SJSA1 (cell line): Measurements from ENCODE around the gene CRABP2. TPM values are rescaled to one million over a fixed set of nuclear protein-coding genes. Genes with fewer than 3 reads are reported as not detected.
A peak's percentile ranks its signal among the peaks of the same experiment; 100 is the strongest.

Experiments used
- DNase-seq, 2 experiments: peaks; one replicate each; pipeline ENCODE4 v3.0.0-alpha.2; 2015 to 2020; ENCODE audit warnings: low spot score in 2 of 2, low read depth in 1 of 2
- H3K27ac ChIP-seq: fragments of 250-450 bp; sonication (Bioruptor Pico); 2 replicates; pipeline ENCODE4 v1.5.1; 2020; ENCODE audit warnings: mild to moderate bottlenecking, moderate library complexity
- H3K27me3 ChIP-seq: fragments of 250-450 bp; sonication (Bioruptor Pico); replicated peaks from 2 replicates; pipeline ENCODE4 v1.5.1; 2020; ENCODE audit warnings: mild to moderate bottlenecking, moderate library complexity
- H3K36me3 ChIP-seq: fragments of 250-450 bp; sonication (Bioruptor Pico); 2 replicates; pipeline ENCODE4 v1.5.1; 2020; ENCODE audit warnings: mild to moderate bottlenecking
- H3K4me1 ChIP-seq: fragments of 250-450 bp; sonication (Bioruptor Pico); replicated peaks from 2 replicates; pipeline ENCODE4 v1.6.1; 2021; ENCODE audit warnings: mild to moderate bottlenecking
- H3K4me3 ChIP-seq: fragments of 250-450 bp; sonication (Bioruptor Pico); 2 replicates; pipeline ENCODE4 v1.5.1; 2020; ENCODE audit warnings: mild to moderate bottlenecking
- H3K9me3 ChIP-seq: fragments of 250-450 bp; sonication (Bioruptor Pico); replicated peaks from 2 replicates; pipeline ENCODE4 v1.5.1; 2020; ENCODE audit warnings: mild to moderate bottlenecking
- total RNA-seq: library from RNA; depleted of rRNA; stranded (reverse); fragments of >200 nt; shearing (Covaris generic); gene quantifications from 2 replicates; pipeline ENCODE4 v1.2.3, GENCODE V29; 2014

CRABP2 gene
- total RNA-seq, 1 experiment from 2014 or later, result 2.8 TPM

DNA sequence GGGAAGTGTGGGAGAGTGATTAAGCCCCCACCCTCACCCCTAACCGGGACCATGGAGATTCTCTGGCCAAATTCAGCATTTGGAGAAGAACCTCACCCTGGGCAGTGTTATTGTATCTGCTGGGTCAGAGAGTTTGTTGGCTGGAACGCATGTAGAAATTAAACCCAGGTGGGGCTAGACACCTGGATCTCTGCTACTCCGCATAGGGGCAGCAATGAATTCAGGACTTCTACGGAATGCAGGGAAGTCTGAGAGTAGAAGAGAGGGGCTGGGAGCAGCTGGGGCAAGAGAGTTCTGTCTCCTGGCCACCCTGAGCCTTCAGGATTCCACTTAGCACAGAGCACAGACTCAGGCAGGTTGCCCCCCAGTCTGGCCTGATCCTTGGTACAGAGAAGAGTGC lies 3.6 kb upstream of the CRABP2 start:
- no peaks in the 10 kb centered on the region for H3K36me3 ChIP-seq
- H3K27me3 ChIP-seq, result no peaks in the 10 kb centered on the region; the same call in none of the 2 replicates
- no peak overlapping the region for H3K27ac ChIP-seq
- H3K4me1 ChIP-seq, result peaks cover 94% of the 10 kb centered on the region
- H3K9me3 ChIP-seq, result no peaks in the 10 kb centered on the region
- DNase-seq, result no peak
- no peak overlapping the region for H3K4me3 ChIP-seq

DNA sequence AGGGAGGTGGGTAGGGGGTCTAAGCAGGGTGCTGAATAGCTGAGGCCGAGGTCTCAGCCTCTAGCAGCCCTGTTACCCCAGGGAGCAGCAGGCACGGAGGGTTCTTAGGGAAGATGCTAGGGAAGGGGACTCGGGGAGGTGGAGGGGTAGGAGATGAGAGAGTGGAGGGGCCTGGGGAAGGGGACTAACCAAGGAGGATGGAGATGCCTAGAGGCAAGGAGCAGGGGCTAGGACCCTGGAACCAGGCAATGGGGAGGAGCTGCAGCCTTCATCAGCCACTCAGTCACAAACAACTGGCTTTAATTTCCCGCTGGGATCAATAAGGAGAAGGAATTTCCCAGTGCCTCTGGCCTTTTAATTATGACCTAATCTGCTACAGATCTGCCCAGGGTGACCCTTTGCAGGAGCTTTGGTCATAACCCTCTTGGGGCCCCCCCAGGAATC lies 2.9 kb upstream of the CRABP2 start:
- no peaks in the 10 kb centered on the region for H3K9me3 ChIP-seq
- no peak overlapping the region for H3K4me3 ChIP-seq
- DNase-seq, result no peak
- H3K36me3 ChIP-seq, result no peaks in the 10 kb centered on the region
- no peaks in the 10 kb centered on the region; the same call in none of the 2 replicates for H3K27me3 ChIP-seq
- no peak overlapping the region for H3K27ac ChIP-seq
- peaks cover 87% of the 10 kb centered on the region for H3K4me1 ChIP-seq

DNA sequence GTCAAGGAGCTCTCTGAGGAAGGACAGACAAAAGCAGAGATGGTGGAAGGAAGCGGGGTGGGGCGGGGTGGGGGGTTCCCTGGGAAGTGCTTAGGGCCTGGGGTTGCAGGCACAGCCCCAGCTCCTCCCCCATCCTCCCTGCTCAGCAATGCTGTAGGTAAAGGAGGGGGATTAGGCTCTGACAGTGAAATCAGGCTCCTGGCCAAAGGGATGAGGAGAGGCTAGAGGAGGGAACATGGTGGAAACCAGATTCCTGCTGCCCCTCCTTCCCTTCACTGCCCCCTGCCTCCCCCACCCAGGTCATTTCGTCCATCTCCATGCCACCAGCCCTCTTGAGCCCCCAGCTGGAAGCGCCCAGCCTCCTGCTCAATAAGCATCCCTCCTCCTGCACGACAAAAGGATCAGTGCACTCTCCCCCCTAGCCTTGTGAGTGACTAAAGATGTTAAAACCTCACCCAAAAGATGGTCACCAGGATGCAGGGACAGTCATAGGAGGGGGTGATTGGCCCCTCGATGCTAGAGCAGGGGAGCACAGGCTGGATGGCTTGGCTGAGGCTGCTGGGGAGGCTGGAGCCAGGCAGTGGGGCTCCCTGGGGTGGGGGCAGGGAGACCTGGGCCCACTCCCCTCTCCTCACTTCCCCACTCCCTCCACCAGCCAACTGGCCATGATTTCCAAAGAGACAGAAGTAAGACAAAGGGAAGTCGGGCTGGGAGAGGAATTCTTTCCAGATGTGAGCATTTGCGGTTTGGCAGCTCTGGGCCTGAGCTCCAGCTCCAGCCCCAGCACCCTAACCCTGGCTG lies 2.2 kb upstream of the CRABP2 start:
- H3K9me3 ChIP-seq, result no peaks in the 10 kb centered on the region
- DNase-seq, result no peak
- no peak overlapping the region for H3K4me3 ChIP-seq
- no peaks in the 10 kb centered on the region; the same call in none of the 2 replicates for H3K27me3 ChIP-seq
- H3K4me1 ChIP-seq, result peaks cover 81% of the 10 kb centered on the region
- no peaks in the 10 kb centered on the region for H3K36me3 ChIP-seq
- H3K27ac ChIP-seq, result no peak overlapping the region

DNA sequence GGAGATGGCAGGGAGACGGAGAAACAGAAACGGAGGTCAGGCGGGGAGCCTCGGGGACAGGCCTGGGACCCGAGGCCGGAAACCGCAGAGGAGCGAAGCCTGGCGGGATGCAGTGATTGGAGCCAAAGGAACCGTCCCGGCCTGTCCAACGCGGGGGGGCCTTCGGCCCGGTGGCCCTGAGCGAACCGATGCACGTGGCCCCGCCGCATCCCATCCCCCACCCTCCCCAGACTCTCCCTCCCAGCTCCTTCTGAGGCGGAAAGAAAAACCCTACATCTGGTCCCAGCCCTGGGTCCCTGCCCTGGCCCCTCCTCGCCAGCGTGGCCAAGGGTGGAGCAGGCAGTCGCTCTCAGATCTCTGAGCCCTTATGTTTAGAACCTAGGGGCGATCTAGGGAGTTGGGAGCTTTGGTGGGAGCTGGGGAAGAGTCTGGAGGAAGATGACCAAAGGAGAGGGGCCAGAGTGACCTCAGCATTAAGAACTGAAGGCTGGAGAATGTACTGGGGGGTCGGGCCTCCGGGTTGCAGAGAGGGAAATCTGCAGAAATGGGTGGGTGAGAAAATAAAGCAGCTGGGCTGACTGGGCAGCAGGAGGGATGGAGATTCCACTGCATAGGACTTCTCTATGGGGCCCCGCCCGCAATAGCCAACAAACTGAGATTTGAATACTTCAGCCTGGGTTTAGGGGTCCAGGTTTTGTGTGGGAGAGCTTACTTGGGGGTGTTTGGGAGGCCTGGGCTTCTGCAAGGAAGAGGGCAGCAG lies 1.5 kb upstream of the CRABP2 start:
- Histone ChIP-seq H3K4me3 (no peak overlapping the region), H3K4me1 (peaks cover 73% of the 10 kb centered on the region), H3K9me3 (no peaks in the 10 kb centered on the region), H3K36me3 (no peaks in the 10 kb centered on the region), H3K27ac (no peak overlapping the region), H3K27me3 (no peaks in the 10 kb centered on the region; the same call in none of the 2 replicates)
- no peak for DNase-seq

DNA sequence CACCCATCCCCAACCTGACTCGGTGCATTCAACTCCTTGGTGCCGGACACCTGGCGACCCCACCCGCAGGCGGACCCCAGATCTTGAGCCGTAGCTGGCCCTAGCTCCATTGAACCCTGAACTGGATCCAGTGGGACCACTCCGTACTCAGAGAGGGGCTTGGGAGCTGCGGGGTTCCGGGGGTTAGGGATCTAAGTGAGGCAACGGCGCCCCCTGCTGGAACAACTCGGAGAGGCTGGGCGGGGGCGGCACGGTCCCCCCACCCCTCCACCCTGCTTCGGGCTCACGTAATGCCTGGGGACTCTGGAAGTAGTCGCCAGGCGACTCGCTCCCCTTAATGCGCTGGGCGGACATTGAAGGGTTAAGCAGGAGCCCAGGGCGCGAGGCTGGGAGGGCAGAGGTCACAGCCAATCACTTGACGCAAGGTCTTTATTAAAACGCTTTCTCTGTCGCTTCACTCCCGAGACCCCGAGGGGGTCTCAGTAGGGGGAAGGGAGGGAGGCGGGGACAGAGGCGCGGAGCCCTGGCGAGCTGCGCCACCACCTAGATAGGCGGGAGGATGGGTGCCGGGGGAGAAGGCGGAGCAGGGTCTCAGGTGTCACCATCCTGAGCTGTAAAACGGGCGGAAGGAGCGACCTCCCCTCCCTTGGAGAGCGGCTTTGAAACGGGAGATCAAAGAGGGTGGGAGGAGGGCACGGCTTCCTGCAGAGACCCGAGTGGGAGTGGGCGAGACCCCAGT lies 704 bp upstream of the CRABP2 start:
- Histone ChIP-seq H3K36me3 (no peaks in the 10 kb centered on the region), H3K4me3 (no peak overlapping the region), H3K4me1 (peaks cover 65% of the 10 kb centered on the region), H3K9me3 (no peaks in the 10 kb centered on the region), H3K27me3 (no peaks in the 10 kb centered on the region; the same call in none of the 2 replicates), H3K27ac (no peak overlapping the region)
- peak in 1 of 2 experiments; percentile 60 for DNase-seq

DNA sequence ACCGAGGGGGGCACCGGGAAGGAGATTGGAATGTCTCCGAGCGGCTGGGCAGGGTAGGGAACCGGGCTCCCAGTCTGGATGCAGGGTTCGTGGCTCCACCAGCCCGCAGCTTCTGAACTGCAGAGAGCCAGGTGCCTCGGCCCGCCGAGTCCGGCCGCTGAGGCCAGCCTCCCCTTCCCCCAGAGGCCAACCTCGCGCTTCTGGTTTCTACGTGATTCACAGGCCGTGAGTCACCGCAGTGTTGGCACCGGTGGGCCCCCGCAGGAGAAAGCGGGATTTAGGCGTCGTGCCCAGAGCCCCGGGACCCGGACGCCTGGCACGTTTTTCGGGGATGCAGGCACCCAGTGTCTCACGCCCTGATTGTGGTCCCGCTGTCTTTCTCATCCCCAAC lies 458 bp downstream of the CRABP2 start:
- H3K27me3 ChIP-seq, result no peaks in the 10 kb centered on the region; the same call in none of the 2 replicates
- H3K9me3 ChIP-seq, result no peaks in the 10 kb centered on the region
- H3K36me3 ChIP-seq, result no peaks in the 10 kb centered on the region
- DNase-seq, result peak; percentile 67 to 78
- H3K4me3 ChIP-seq, result no peak overlapping the region; the same call in 1 of the 2 replicates
- H3K27ac ChIP-seq, result no peak overlapping the region
- H3K4me1 ChIP-seq, result peaks cover 54% of the 10 kb centered on the region

DNA sequence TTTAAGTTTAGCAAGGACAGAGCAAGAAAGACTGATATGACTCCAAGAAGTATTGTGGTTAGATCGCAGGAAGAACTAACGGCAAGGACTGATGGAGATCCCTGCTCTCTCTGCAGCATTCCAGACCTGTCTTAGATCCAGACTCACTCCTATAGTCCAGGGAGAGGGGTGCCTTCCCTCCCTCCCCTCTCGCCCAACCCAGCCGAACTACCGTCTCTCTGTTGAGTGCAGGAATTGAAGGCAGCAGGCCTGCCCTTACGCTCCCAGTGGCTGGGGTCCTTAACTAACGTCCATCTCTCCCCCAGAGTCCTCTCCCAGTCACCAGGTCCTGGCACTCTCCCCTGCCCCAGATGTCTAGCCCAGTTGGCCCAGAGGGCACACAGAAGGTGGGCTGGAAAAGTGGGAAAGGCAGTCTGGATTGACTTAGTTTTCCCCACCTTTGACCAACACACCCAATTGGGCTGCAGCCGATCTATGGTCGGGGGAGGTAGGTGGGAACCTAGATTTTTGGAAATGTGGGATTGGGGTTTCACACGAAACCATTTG lies 1.1 kb downstream of the CRABP2 start:
- Histone ChIP-seq H3K4me1 (peaks cover 47% of the 10 kb centered on the region), H3K27ac (no peak overlapping the region), H3K4me3 (no peak overlapping the region), H3K36me3 (no peaks in the 10 kb centered on the region), H3K9me3 (no peaks in the 10 kb centered on the region), H3K27me3 (no peaks in the 10 kb centered on the region; the same call in none of the 2 replicates)
- DNase-seq, result no peak

DNA sequence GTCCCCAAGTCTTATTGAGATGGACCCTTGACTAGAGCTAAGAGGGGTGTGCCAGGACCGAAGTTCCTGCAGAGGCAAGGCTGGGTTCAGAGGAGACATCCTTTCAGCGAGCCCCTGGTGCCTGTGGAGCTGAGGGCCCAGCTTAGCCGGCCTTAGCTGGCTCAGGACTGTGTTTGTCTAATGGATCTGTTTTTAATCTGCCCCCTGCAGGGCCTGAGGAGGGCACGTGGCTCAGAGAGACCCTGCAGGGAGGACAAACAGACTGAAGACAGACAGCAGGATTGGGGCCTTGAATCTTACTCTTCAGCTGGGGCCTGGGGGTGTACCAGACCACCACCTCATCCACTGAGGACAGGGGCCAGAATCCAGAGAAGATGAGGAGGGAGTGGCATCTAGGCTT lies 1.6 kb downstream of the CRABP2 start:
- no peaks in the 10 kb centered on the region for H3K36me3 ChIP-seq
- no peaks in the 10 kb centered on the region; the same call in none of the 2 replicates for H3K27me3 ChIP-seq
- no peak for DNase-seq
- H3K4me3 ChIP-seq, result no peak overlapping the region
- H3K27ac ChIP-seq, result no peak overlapping the region
- H3K9me3 ChIP-seq, result no peaks in the 10 kb centered on the region
- peaks cover 45% of the 10 kb centered on the region for H3K4me1 ChIP-seq

DNA sequence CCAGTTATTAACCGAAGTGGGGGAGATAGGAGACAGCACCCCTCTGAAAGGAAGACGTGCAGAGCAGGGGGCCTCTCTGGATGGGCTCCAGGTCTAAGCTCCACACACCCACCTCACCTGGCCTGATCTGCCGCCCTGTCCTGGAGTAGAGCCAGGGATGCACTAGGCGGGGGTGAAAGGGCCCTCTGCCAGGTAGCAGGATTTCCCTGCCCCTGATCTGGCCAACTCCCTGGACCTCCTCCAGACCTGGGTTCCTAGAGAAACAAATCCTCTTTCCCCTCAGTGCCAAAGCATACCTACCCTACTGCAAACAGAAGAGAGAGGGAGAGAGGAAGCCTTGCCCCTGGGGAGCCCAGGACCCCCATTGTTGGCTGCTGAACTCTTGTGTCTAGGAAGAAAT lies 2.0 kb downstream of the CRABP2 start:
- no peaks in the 10 kb centered on the region for H3K9me3 ChIP-seq
- H3K27me3 ChIP-seq, result no peaks in the 10 kb centered on the region; the same call in none of the 2 replicates
- H3K4me1 ChIP-seq, result peaks cover 41% of the 10 kb centered on the region
- H3K36me3 ChIP-seq, result no peaks in the 10 kb centered on the region
- H3K4me3 ChIP-seq, result no peak overlapping the region
- no peak for DNase-seq
- no peak overlapping the region for H3K27ac ChIP-seq

DNA sequence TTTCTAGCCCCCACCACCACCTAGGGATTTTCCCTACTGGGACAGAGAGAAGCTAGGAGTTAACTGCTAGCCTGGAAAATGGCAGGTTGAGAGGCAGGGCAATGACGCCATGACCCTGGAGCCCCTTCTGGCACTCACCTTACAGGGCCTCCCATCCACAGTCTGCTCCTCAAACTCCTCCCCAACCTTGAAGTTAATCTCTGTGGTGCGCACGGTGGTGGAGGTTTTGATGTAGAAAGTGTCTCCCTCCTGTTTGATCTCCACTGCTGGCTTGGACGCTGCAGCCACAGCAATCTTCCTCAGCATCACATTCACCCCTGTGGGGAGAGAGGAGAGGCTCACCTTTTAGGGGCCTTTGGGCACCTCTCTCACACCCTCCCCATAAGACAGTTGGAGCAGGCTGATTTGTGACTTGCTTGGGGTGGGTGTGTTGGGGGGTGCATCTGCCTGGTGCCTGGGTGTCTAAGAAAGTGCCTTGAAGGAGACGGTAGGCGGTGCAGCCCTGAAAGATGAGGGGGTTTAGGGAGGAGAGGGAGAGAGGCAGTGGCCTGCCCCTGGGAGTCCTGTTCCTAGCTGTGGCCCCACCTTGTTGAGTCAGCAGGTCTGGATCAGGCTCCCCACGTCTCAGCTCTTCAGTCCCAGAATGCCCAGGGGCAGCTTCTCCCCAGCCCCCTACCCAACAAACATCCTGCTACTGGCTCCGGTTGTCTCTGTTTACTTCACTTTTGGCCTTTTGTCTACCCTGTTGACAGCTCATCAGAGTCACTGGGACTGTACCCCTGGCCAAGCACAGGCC lies 4.4 kb downstream of the CRABP2 start:
- no peak overlapping the region for H3K4me3 ChIP-seq
- H3K36me3 ChIP-seq, result no peaks in the 10 kb centered on the region
- H3K27ac ChIP-seq, result no peak overlapping the region
- H3K27me3 ChIP-seq, result no peaks in the 10 kb centered on the region; the same call in 1 of the 2 replicates
- H3K9me3 ChIP-seq, result no peaks in the 10 kb centered on the region
- peaks cover 18% of the 10 kb centered on the region for H3K4me1 ChIP-seq
- DNase-seq, result no peak

DNA sequence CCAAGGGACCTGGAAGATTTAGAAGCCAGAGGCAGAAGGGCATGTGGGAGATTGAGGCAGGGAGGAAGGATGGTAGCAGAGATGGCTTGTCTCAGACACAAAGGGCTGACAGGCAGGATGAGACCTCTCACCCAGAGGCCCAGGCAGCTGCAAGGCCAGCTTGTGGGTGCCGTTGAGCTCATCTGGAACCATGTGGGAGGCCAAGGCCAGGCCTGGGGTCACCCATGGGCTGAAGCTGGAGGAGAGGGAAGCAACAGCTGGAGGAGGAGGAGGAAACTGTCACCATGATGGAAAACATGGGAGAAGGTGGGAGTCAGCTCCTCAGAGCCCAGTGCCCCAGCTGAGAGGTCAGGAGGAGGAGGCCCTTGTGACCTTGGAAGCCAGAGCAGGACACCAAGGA lies 6.4 kb downstream of the CRABP2 start:
- H3K4me3 ChIP-seq, result no peak overlapping the region
- no peak overlapping the region for H3K27ac ChIP-seq
- DNase-seq, result no peak
- no peaks in the 10 kb centered on the region for H3K27me3 ChIP-seq
- H3K4me1 ChIP-seq, result no peaks in the 10 kb centered on the region
- H3K9me3 ChIP-seq, result no peaks in the 10 kb centered on the region
- H3K36me3 ChIP-seq, result no peaks in the 10 kb centered on the region

DNA sequence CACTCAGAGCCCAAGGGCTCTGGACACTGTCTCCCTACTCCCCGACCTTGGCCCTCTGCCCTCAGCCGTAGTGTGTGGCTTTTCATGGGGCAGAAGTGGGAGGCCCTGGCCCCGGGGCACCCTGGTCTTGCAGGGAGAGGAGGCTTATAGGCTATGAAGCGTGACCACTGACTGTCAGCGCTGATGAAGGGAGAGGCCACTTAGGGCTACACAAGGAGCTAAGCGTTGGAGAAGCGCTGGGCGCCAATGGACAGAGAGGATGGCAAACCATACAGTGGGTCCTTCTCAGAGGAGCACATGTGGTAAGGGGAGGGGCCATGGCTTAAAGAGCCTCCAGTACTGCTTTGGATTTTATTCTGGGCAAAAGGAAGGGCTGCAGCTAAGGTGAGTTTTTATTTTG lies 7.9 kb downstream of the CRABP2 start:
- Histone ChIP-seq H3K9me3 (no peaks in the 10 kb centered on the region), H3K4me1 (no peaks in the 10 kb centered on the region), H3K27ac (no peak overlapping the region)

DNA sequence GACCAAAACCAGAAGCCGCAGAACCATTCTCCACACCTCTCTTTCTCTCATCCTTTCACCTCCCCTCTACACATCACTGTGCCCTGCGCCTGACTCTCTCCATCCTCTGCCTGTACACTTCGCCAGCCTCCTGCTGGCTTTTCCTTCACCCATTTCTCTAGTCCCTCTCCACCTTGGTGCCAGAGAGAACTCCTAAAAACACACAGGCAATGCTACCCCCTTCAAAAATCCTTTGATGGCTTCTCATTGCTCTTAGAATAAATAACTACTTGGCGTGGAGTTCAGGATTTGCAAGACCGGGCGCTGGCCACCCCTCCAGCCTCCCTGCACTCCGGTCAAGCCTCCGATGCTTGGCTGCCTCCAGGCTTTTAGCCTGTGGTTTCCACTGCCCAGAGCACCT lies 8.6 kb downstream of the CRABP2 start:
- Histone ChIP-seq H3K4me3 (no peak overlapping the region), H3K4me1 (peaks cover 2% of the 10 kb centered on the region; the same call in 1 of the 2 replicates), H3K27ac (no peak overlapping the region), H3K9me3 (no peaks in the 10 kb centered on the region), H3K27me3 (no peaks in the 10 kb centered on the region), H3K36me3 (no peaks in the 10 kb centered on the region)
- DNase-seq, result no peak

More for the DNA sequence above, 7.9 kb downstream of the CRABP2 start:
- DNase-seq, result no peak
- Histone ChIP-seq H3K4me3 (no peak overlapping the region), H3K36me3 (no peaks in the 10 kb centered on the region), H3K27me3 (no peaks in the 10 kb centered on the region)
